Measurements from ENCODE around the gene LRFN2. TPM values are rescaled to one million over a fixed set of nuclear protein-coding genes. Genes with fewer than 3 reads are reported as not detected.

The LRFN2 gene
- total RNA-seq, 2 experiments from 2014 or later: not detected

DNA sequence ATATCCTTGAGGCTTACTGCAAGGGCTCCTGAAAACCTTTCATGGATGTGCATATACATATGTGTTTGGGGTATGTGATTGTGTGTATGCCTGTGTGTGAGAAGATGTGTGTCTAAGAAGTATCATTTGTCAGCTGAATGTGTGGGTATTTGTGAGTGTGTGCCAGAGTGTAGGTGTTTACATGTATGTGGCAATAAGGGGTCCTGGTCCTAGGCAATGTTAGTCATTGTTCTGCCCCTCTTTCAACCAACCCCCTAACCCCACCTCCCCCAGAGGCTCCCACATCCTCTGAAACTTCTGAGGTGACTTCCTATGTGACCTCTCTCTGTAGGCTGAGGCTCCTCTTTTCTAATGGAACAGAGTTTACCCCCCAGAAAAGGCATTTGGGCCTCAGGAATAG lies 186.4 kb downstream of the LRFN2 start:
- H3K9me3 Mint-ChIP-seq: no peaks in the 10 kb centered on the region
- H3K36me3 Mint-ChIP-seq (ENCODE audit: low read depth): no peaks in the 10 kb centered on the region
- POLR2A ChIA-PET: interaction anchor here (0.7 kb wide), 1 partner anchor 102 kb away, joined by 3 read pairs; no protein-coding TSS in a partner anchor
- CTCF ChIA-PET: no interaction called here
- DNase-seq (no peak), ATAC-seq (ENCODE audit: poor library complexity) (no peak)
- Histone ChIP-seq H3K4me3 (ENCODE audit: low read length) (no peak overlapping the region), H3K36me3 (ENCODE audit: insufficient read depth, low read length) (no peaks in the 10 kb centered on the region), H3K9me3 (ENCODE audit: control insufficient read depth in 1 of 2, insufficient read depth in 1 of 2, low read length in 2 of 2) (peaks cover 0 to 5% of the 10 kb centered on the region in 2 experiments), H3K4me1 (ENCODE audit: insufficient read depth, low read length) (no peaks in the 10 kb centered on the region), H3K27ac (ENCODE audit: low read depth in 1 of 2, low read length in 2 of 2) (no peak overlapping the region), H3K27me3 (ENCODE audit: control insufficient read depth in 1 of 2, insufficient read depth in 2 of 2, low read length in 2 of 2) (no peaks in the 10 kb centered on the region)
- H3K4me1 Mint-ChIP-seq (ENCODE audit: low read depth): no peaks in the 10 kb centered on the region
- no peak overlapping the region for H3K27ac Mint-ChIP-seq
- TF ChIP-seq, protein P1, sequence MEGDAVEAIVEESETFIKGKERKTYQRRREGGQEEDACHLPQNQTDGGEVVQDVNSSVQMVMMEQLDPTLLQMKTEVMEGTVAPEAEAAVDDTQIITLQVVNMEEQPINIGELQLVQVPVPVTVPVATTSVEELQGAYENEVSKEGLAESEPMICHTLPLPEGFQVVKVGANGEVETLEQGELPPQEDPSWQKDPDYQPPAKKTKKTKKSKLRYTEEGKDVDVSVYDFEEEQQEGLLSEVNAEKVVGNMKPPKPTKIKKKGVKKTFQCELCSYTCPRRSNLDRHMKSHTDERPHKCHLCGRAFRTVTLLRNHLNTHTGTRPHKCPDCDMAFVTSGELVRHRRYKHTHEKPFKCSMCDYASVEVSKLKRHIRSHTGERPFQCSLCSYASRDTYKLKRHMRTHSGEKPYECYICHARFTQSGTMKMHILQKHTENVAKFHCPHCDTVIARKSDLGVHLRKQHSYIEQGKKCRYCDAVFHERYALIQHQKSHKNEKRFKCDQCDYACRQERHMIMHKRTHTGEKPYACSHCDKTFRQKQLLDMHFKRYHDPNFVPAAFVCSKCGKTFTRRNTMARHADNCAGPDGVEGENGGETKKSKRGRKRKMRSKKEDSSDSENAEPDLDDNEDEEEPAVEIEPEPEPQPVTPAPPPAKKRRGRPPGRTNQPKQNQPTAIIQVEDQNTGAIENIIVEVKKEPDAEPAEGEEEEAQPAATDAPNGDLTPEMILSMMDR (IDR thresholded peaks at IDR 0.05): no peak
- no peaks in the 10 kb centered on the region for H3K27me3 Mint-ChIP-seq
- intact Hi-C loops (cut with DNase I, micrococcal nuclease): no loop called here
- H3K4me3 Mint-ChIP-seq: no peak overlapping the region

DNA sequence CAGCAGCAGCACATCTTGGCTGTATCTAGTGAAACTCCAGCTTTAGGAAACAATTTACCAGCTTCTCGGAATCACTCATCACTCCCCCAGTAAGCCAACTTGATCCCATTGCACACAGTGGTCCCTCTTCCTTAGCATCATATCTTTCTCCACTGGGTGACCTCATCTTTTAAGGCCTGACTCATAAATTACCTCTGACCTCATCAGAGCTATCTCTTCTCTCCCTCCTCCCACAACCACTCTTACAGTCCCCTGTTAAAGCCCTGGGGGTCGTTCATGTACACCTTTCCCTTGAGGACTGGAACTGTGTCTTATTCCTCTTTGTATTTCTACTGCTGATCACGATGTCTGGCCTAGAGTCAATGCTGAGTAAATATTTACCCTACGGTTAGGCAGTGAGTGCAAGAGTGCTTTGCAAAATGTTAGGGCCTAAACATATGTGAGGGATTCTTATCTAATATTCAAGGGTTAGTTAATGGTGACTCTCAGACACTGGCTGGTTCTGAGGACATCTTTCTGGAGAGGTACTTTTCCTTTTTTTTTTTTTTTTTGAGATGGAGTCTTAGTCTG lies 187.2 kb downstream of the LRFN2 start:
- H3K27me3 ChIP-seq (ENCODE audit: control insufficient read depth in 1 of 2, insufficient read depth in 2 of 2, low read length in 2 of 2): no peaks in the 10 kb centered on the region
- TF ChIP-seq, protein P1 (IDR thresholded peaks at IDR 0.05): no peak
- H3K4me1 Mint-ChIP-seq (ENCODE audit: low read depth): no peaks in the 10 kb centered on the region
- DNase-seq (no peak), ATAC-seq (ENCODE audit: poor library complexity) (no peak)
- H3K4me3 Mint-ChIP-seq: no peak overlapping the region
- ChIA-PET CTCF (no interaction called here), POLR2A (interaction anchor here (0.7 kb wide), 1 partner anchor 103 kb away, joined by 3 read pairs; no protein-coding TSS in a partner anchor)
- H3K27me3 Mint-ChIP-seq: no peaks in the 10 kb centered on the region
- H3K27ac ChIP-seq (ENCODE audit: low read depth in 1 of 2, low read length in 2 of 2): no peak overlapping the region
- no peaks in the 10 kb centered on the region for H3K36me3 Mint-ChIP-seq (ENCODE audit: low read depth)
- H3K9me3 ChIP-seq (ENCODE audit: control insufficient read depth in 1 of 2, insufficient read depth in 1 of 2, low read length in 2 of 2): peaks cover 0 to 9% of the 10 kb centered on the region in 2 experiments
- H3K27ac Mint-ChIP-seq: no peak overlapping the region
- no peaks in the 10 kb centered on the region for H3K4me1 ChIP-seq (ENCODE audit: insufficient read depth, low read length)
- H3K36me3 ChIP-seq (ENCODE audit: insufficient read depth, low read length): no peaks in the 10 kb centered on the region
- H3K4me3 ChIP-seq (ENCODE audit: low read length): no peak overlapping the region
- intact Hi-C loops (cut with DNase I, micrococcal nuclease): no loop called here
- no peaks in the 10 kb centered on the region for H3K9me3 Mint-ChIP-seq

DNA sequence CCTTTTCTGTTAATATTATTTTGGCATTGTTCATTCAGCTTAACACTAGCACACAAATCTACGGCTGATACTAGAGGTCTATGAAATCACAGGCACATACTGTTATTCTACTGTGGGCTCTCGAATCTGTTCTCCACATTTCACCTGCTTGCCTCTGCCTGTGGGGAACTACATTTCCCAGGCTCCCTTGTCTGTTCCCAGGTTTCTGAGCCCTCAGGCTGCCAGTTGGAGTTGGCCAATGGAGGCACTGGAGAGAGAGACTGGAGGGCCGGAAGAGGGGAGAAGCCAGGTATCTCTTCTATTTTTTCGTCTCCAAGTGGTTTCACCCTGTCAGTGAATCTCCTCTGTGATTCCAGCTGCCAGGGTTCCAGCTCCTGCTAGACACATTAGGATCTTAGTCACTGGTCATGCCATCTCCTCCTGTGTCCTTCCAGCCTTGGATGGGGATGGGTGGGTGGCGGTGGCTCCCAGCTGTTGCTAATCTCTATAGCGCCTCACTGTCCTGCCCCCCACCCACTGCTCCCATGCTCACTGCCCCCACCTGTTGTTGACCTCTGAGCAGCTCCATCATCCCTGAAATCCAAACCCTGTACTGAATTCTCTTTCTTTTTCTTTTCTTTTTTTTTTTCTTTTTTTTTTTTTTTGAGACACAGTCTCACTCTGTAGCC lies 188.2 kb downstream of the LRFN2 start:
- H3K4me1 Mint-ChIP-seq (ENCODE audit: low read depth): no peaks in the 10 kb centered on the region
- H3K4me3 Mint-ChIP-seq: no peak overlapping the region
- H3K4me1 ChIP-seq (ENCODE audit: insufficient read depth, low read length): no peaks in the 10 kb centered on the region
- peaks cover 0 to 13% of the 10 kb centered on the region in 2 experiments for H3K9me3 ChIP-seq (ENCODE audit: control insufficient read depth in 1 of 2, insufficient read depth in 1 of 2, low read length in 2 of 2)
- TF ChIP-seq, protein P1 (IDR thresholded peaks at IDR 0.05): no peak
- H3K4me3 ChIP-seq (ENCODE audit: low read length): no peak overlapping the region
- H3K9me3 Mint-ChIP-seq: no peaks in the 10 kb centered on the region
- H3K27ac Mint-ChIP-seq: no peak overlapping the region
- DNase-seq: no peak
- no peaks in the 10 kb centered on the region for H3K27me3 Mint-ChIP-seq
- intact Hi-C loops (cut with DNase I, micrococcal nuclease): no loop called here
- H3K36me3 ChIP-seq (ENCODE audit: insufficient read depth, low read length): no peaks in the 10 kb centered on the region
- ATAC-seq (ENCODE audit: poor library complexity): no peak
- POLR2A ChIA-PET: no interaction called here
- H3K27ac ChIP-seq (ENCODE audit: low read depth in 1 of 2, low read length in 2 of 2): no peak overlapping the region
- CTCF ChIA-PET: no interaction called here
- no peaks in the 10 kb centered on the region for H3K36me3 Mint-ChIP-seq (ENCODE audit: low read depth)
- no peaks in the 10 kb centered on the region for H3K27me3 ChIP-seq (ENCODE audit: control insufficient read depth in 1 of 2, insufficient read depth in 2 of 2, low read length in 2 of 2)
